ENCODE measurements around the gene KDM4E.

GRCh38 chr11:94987378-94987777, 37.7 kb upstream of the KDM4E start:
- no peak for TF ChIP-seq POLR2AphosphoS5 (IDR thresholded peaks at IDR 0.05)
- no peak for TF ChIP-seq CTCF (IDR thresholded peaks at IDR 0.05)
- TF ChIP-seq POLR2A (IDR thresholded peaks at IDR 0.05): no peak
